GM12892 (cell line): Measurements from ENCODE around the gene HTR4.

Source experiments
- POLR2A ChIP-seq: IDR thresholded peaks from 2 replicates; pipeline ENCODE4 v1.6.1; 2011; ENCODE audit warnings: low read depth, low read length, control low read depth
- POLR2AphosphoS5 ChIP-seq: IDR thresholded peaks from 2 replicates; pipeline ENCODE4 v1.6.1; 2011; ENCODE audit warnings: low read depth, low read length, control low read depth

GRCh38 chr5:148625250-148625649 lies 29.1 kb downstream of the HTR4 start:
- TF ChIP-seq POLR2AphosphoS5 (no peak), POLR2A (no peak)
